Hepatocyte (in vitro differentiated cells): ENCODE results near the gene CSMD2.

Experiments used
- EZH2 ChIP-seq: fragments of 200-600 bp; sonication (generic); IDR thresholded peaks from 2 replicates; pipeline ENCODE4 v1.6.1; 2016; ENCODE audit warnings: antibody characterized with exemption, mild to moderate bottlenecking, borderline replicate concordance
- EZH2phosphoT487 ChIP-seq: fragments of 200-600 bp; sonication (generic); IDR thresholded peaks from one replicate; pipeline ENCODE4 v1.6.1; 2018; ENCODE audit warnings: antibody characterized with exemption, mild to moderate bottlenecking, low read depth, moderate library complexity; ENCODE audit not compliant: unreplicated experiment, severe bottlenecking
- TF ChIP-seq, protein P1 (sequence below): fragments of 200-600 bp; sonication (generic); IDR thresholded peaks from 2 replicates; pipeline ENCODE4 v1.5.1; 2016; ENCODE audit warnings: antibody characterized with exemption, mild to moderate bottlenecking; ENCODE audit not compliant: poor library complexity

DNA sequence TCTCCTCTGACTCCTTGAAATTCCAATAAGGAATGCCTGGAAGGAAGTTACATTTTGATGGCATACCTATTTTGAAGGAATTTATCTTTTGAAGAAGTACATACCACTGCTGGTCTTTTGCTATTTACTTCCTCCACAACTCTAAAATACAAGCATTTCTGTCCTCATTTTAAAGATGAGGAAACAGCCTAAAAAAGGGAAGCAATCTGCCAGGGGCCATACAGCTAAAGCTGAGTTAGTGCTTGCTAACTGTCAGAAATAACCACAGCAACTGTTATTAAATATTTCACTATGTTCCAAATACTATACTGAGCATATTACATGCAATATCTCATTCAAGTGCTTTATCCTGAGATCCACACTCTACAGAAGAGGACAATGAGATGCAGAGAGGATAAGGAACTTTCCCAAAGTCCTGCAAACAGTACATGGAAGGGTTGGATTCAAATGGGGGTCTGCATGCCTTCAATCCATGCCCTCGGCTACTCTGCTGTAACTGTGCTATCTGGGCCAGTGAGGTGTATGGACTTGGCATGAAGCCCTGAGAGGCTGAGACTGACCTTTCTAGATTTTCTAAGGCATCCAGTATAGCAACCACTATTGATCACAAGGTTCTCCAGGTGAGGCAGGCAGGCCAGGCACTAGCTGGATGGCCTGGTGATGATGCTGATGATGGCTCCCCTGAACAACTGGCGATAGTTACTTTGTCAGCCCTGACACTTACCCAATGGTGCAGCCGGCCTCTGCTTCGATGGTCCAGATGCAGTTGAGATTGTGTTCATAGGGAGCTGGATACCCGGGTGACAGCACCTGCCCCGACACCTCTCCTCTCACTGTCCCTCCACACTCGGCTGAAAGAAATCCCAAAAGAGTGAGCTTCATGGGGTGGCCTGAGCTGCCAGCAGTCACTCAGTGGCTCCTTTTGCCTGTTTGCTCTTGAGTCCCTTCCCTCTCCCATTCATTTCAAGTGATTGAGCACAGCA, 472.5 kb downstream of the CSMD2 start:
- TF ChIP-seq, protein P1, sequence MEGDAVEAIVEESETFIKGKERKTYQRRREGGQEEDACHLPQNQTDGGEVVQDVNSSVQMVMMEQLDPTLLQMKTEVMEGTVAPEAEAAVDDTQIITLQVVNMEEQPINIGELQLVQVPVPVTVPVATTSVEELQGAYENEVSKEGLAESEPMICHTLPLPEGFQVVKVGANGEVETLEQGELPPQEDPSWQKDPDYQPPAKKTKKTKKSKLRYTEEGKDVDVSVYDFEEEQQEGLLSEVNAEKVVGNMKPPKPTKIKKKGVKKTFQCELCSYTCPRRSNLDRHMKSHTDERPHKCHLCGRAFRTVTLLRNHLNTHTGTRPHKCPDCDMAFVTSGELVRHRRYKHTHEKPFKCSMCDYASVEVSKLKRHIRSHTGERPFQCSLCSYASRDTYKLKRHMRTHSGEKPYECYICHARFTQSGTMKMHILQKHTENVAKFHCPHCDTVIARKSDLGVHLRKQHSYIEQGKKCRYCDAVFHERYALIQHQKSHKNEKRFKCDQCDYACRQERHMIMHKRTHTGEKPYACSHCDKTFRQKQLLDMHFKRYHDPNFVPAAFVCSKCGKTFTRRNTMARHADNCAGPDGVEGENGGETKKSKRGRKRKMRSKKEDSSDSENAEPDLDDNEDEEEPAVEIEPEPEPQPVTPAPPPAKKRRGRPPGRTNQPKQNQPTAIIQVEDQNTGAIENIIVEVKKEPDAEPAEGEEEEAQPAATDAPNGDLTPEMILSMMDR: no peak
- TF ChIP-seq EZH2 (no peak), EZH2phosphoT487 (no peak)
